ENCODE measurements around the gene PARD6G. TPM values are rescaled to one million over a fixed set of nuclear protein-coding genes. Genes with fewer than 3 reads are reported as not detected.
A peak's percentile ranks its signal among the peaks of the same experiment; 100 is the strongest.

The PARD6G gene
- total RNA-seq, 1 experiment from 2014 or later, result 13.0 TPM

- no peak for TF ChIP-seq EMX1 (CRISPR knock-in tag; IDR thresholded peaks at IDR 0.05)
- TF ChIP-seq CBFB (CRISPR knock-in tag; IDR thresholded peaks at IDR 0.05; ENCODE audit: low read depth), result no peak
- no peak for TF ChIP-seq ZNF281 (CRISPR knock-in tag; IDR thresholded peaks at IDR 0.05)
- no peak for TF ChIP-seq TEAD1 (CRISPR knock-in tag; IDR thresholded peaks at IDR 0.05)
- no peak for TF ChIP-seq TCF7 (CRISPR knock-in tag; IDR thresholded peaks at IDR 0.05; ENCODE audit: low read depth)
- TF ChIP-seq SMAD4 (CRISPR knock-in tag; IDR thresholded peaks at IDR 0.05), result no peak
- no peak for TF ChIP-seq ATF2 (CRISPR knock-in tag; IDR thresholded peaks at IDR 0.05; ENCODE audit: borderline replicate concordance, low read depth)
- no peak for TF ChIP-seq CTCF (IDR thresholded peaks at IDR 0.05)
- no peak for TF ChIP-seq E2F1 (CRISPR knock-in tag; IDR thresholded peaks at IDR 0.05)
- TF ChIP-seq HMGA2 (CRISPR knock-in tag; IDR thresholded peaks at IDR 0.05), result no peak
- no peak for TF ChIP-seq ELF4 (CRISPR knock-in tag; IDR thresholded peaks at IDR 0.05; ENCODE audit: low read depth)
- TF ChIP-seq HMGXB4 (CRISPR knock-in tag; IDR thresholded peaks at IDR 0.05), result no peak
- TF ChIP-seq ZNF671 (CRISPR knock-in tag; IDR thresholded peaks at IDR 0.05), result no peak
- ChIA-PET CTCF (interaction anchor here (0.8 kb wide), 1 partner anchor 50 kb away, joined by 3 read pairs; no protein-coding TSS in a partner anchor), POLR2A (no interaction called here)
- peaks cover 40% of the 10 kb centered on the region for H3K4me1 Mint-ChIP-seq
- H3K9me3 Mint-ChIP-seq, result no peaks in the 10 kb centered on the region
- H3K36me3 Mint-ChIP-seq, result no peaks in the 10 kb centered on the region
- DNase-seq (ENCODE audit: low spot score) (no peak), ATAC-seq (no peak)
- H3K27me3 Mint-ChIP-seq (ENCODE audit: low read depth), result no peaks in the 10 kb centered on the region
- H3K27ac Mint-ChIP-seq, result no peak overlapping the region
- no peak overlapping the region for H3K4me3 Mint-ChIP-seq
Observed at GRCh38 chr18:80205294-80205693, 42.0 kb downstream of the PARD6G start.

- CTCF ChIA-PET, result no interaction called here
- POLR2A ChIA-PET, result no interaction called here
- no peaks in the 10 kb centered on the region for H3K9me3 Mint-ChIP-seq
- H3K4me1 Mint-ChIP-seq, result peaks cover 42% of the 10 kb centered on the region
- DNase-seq (ENCODE audit: low spot score), result no peak
- H3K27me3 Mint-ChIP-seq (ENCODE audit: low read depth), result no peaks in the 10 kb centered on the region
- no peak overlapping the region for H3K4me3 Mint-ChIP-seq
- no peak for ATAC-seq
- no peaks in the 10 kb centered on the region for H3K36me3 Mint-ChIP-seq
- peak overlapping the region; percentile 22; the same call in 1 of the 2 replicates for H3K27ac Mint-ChIP-seq
- no peak for TF ChIP-seq ZNF263 (CRISPR knock-in tag; IDR thresholded peaks at IDR 0.05; ENCODE audit: low read depth)
- TF ChIP-seq PRDM15 (CRISPR knock-in tag; IDR thresholded peaks at IDR 0.05), result no peak
- TF ChIP-seq ZNF671 (CRISPR knock-in tag; IDR thresholded peaks at IDR 0.05), result no peak
- no peak for TF ChIP-seq GTF2I (CRISPR knock-in tag; conservative IDR thresholded peaks at IDR 0.05)
- TF ChIP-seq NR1H2 (CRISPR knock-in tag; IDR thresholded peaks at IDR 0.05), result no peak
- TF ChIP-seq JUN (CRISPR knock-in tag; IDR thresholded peaks at IDR 0.05), result no peak
- no peak for TF ChIP-seq E2F1 (CRISPR knock-in tag; IDR thresholded peaks at IDR 0.05)
- no peak for TF ChIP-seq TCF7 (CRISPR knock-in tag; IDR thresholded peaks at IDR 0.05; ENCODE audit: low read depth)
- no peak for TF ChIP-seq ZNF396 (CRISPR knock-in tag; IDR thresholded peaks at IDR 0.05; ENCODE audit: borderline replicate concordance)
- no peak for TF ChIP-seq IRF1 (CRISPR knock-in tag; IDR thresholded peaks at IDR 0.05)
- TF ChIP-seq CREM (CRISPR knock-in tag; IDR thresholded peaks at IDR 0.05), result no peak
- no peak for TF ChIP-seq NR2C2 (CRISPR knock-in tag; IDR thresholded peaks at IDR 0.05)
Observed at GRCh38 chr18:80204142-80204541, 43.2 kb downstream of the PARD6G start.
